SIG-M5 (cell line): ENCODE results near the gene ZNF446.
A peak's percentile ranks its signal among the peaks of the same experiment; 100 is the strongest.
"Not testable (repeated sequence)": the region's sequence is repeated elsewhere in the genome, so short reads cannot be mapped to it uniquely, and the experiment has no call there.

Experiments used
- DNase-seq: peaks from one replicate; lab custom pipeline; 2025; lab: John Stamatoyannopoulos, UW

Gene ZNF446

DNA sequence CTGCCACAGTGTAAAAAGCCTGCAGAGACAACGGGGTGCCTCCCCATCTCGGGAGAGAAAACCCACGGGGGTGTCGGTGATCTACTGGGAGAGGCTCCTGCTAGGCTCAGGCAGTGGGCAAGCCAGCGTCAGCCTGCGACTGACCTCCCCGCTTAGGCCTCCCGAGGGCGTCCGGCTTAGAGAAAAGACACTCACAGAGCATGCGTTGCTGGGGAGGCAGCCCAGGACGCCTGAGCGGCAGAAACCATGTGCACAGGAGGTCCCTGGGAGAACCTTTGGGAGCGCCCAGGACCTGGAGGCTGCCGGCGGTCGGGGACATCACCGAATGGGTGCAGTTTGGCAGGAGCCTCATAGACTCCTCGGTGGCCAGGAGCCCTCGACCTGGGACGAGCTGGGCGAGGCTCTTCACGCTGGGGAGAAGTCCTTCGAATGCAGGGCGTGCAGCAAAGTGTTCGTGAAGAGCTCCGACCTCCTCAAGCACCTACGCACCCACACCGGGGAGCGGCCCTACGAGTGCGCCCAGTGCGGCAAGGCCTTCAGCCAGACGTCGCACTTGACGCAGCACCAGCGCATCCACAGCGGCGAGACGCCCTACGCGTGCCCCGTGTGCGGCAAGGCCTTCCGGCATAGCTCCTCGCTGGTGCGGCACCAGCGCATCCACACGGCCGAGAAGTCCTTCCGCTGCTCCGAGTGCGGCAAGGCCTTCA lies 5.2 kb upstream of the ZNF446 start:
- DNase-seq, result not testable (repeated sequence)

DNA sequence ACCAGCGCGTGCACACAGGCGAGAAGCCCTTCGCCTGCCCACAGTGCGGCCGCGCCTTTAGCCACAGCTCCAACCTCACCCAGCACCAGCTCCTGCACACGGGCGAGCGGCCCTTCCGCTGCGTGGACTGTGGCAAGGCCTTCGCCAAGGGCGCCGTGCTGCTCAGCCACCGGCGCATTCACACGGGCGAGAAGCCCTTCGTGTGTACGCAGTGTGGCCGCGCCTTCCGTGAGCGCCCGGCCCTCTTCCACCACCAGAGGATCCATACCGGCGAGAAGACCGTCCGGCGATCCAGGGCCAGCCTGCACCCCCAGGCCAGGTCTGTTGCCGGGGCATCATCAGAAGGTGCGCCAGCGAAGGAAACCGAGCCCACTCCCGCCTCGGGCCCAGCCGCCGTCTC lies 4.4 kb upstream of the ZNF446 start:
- DNase-seq, result no peak

DNA sequence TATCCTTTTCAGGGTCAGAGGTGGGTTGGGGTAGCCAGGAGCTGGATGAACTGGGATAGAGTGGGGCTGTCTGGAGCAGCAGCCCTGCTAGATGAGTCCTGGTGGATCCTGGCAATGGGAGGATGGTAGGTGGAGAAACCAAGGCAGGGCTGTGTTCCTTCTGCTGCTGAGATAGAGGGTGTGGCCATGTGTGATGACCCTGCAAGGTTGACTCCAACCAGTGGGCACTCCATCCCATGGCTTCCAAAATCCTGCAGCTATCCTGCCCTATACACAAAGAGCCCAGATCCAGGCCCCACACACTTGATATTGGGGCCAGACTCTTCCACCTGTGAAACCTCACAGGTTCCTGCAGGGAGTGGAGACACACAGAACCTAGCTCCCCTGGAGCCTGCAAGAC lies 2.4 kb upstream of the ZNF446 start:
- no peak for DNase-seq

GRCh38 chr19:58474291-58474996 lies 1.7 kb upstream of the ZNF446 start:
- no peak for DNase-seq

DNA sequence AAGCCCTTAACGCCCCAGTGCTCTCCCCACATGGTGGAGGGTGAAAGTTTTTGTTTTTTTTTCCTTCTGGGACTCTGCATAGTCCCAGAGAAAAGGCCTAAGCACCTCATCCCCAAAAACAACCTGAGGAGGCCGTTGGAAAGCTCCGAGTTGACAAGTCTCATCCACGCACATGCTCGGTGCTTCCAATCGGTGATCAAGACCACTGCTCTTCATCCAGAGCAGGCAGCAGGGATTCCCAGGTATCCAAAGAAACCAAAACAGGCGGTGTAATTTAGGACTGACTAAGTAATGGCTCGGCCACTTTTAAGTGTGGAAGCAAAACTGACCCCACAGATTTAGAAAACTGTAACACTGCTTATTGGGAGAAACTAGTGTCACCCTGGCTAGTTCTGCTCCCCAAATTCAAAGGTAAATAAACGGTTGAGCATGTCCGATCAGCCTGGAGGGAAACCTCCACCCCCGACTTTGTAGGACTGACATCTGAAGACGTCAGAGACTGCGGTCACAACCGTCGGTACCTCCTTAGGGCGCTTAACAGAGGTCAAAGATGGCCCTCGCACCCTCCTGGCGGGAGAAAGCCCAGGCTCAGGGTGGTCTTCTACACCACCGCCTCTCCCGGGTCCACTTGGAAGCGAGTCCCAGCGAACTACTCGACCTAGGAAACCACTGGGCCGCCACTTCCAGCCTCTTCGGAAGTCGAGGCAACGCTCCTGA lies 997 bp upstream of the ZNF446 start:
- DNase-seq, result no peak

GRCh38 chr19:58476498-58477015 lies 405 bp downstream of the ZNF446 start:
- no peak for DNase-seq

DNA sequence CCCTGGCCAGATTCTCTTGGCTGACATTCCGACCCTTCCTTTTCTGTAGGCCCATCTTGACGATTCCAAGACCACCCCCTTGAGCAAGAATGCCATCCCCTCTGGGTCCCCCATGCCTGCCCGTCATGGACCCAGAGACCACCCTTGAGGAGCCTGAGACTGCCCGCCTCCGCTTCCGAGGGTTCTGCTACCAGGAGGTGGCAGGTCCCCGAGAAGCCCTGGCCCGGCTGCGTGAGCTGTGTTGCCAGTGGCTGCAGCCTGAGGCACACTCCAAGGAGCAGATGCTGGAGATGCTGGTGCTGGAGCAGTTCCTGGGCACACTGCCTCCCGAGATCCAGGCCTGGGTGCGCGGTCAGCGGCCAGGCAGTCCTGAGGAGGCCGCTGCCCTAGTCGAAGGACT lies 978 bp downstream of the ZNF446 start:
- no peak for DNase-seq

GRCh38 chr19:58477871-58478270 lies 1.7 kb downstream of the ZNF446 start:
- no peak for DNase-seq

DNA sequence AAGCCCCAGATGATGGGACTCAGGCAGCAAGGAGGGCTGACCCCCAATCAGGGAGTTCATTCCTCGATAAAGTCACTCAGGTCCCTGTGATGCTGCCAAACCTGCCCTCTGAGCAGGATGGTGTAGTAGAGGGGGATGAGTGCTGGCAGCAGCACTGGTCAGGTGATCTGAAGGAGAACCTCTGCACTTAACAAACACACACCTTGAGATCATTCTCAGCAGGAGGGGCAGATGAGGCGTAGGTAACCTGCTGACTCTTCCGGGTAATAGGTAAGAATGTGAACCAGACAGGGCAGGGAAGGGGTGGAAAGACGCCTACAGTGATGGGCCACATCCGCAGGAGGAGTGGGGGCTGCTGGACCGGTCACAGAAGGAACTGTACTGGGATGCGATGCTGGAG lies 3.2 kb downstream of the ZNF446 start:
- DNase-seq, result no peak

GRCh38 chr19:58479736-58480480 lies 3.8 kb downstream of the ZNF446 start:
- no peak for DNase-seq

- DNase-seq, result no peak
These were observed 4.3 kb downstream of the ZNF446 start for GRCh38 chr19:58480481-58480830.

- no peak for DNase-seq
These were observed 4.7 kb downstream of the ZNF446 start for GRCh38 chr19:58480831-58481230.

DNA sequence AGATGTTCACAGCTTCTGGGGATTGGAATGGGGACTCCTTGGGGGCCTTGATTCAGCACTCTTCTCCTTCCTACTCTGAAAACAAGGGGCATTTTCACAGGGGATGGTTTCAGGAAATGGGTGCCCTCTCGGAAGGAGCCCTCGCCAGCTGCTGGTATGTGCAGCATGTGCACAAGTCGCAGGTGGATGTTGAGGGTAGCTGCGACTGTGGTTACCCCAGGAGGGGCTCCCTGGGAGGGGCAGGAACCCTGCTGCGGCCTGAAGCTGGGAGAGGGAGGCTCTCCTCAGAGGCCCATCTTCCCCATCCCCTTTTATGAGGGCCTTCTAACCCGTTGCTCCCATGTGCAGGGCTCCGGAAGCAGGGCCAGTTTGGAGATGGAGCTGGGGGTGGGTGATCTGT lies 6.2 kb downstream of the ZNF446 start:
- no peak for DNase-seq

- no peak for DNase-seq
These were observed 7.6 kb downstream of the ZNF446 start for GRCh38 chr19:58483776-58484175.

GRCh38 chr19:58484349-58484748 lies 8.2 kb downstream of the ZNF446 start:
- not testable (repeated sequence) for DNase-seq

GRCh38 chr19:58491393-58491792 lies 15.2 kb downstream of the ZNF446 start:
- no peak for DNase-seq

DNA sequence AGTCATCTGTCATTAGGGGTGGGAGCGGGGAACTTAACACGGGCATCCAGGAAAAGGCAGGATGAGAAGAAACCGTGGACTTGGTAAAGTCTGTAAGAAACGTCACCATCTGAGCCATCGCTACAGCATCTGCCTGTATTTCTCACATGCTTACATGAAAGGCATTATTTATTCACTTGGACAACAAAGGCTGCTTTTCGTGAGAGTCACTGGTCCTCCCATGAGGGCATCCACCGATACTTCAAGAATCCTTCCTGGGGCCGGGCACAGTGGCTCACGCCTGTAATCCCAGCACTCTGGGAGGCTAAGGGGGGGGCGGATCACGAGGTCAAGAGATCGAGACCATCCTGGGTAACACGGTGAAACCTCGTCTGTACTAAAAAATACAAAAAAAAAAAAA lies 16.1 kb downstream of the ZNF446 start:
- no peak for DNase-seq

- no peak for DNase-seq
These were observed 21.6 kb downstream of the ZNF446 start for GRCh38 chr19:58497634-58498170.

DNA sequence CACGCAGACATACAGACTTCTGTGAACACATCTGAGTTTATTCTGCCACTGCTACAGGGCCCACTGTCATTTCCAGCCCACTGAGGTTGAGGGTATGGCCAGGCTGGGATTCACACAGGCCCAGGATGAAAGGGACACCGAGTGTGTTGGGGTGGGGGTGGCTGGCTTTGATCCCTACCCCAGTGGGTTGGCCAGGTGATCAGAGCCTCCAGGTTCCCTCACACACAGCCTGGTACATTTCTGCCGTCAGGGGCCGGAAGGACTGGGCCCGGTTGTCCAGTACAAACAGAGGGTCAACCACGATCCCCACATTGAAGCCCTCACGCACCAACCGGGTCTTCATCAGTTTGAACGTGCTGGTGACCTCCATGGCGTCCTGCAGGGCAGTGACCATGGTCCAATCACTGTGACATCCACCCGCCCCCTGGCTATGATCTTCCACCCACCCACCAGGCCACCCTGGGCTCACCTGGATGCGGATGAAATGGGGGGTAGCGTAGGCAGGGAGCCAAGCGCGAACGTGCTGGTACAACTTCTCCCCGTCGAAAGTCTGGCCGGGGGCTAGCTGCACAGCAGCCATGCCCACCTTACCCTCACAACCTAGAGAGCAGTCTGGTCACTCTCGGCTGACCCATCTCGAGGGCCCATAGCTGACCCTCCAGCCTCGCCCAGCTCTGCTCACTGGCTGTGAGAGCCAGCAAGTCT lies 22.3 kb downstream of the ZNF446 start:
- no peak for DNase-seq

GRCh38 chr19:58499021-58499927 lies 23.1 kb downstream of the ZNF446 start:
- DNase-seq, result peak; percentile 92
